ENCODE data around the gene HGS. TPM values are rescaled to one million over a fixed set of nuclear protein-coding genes. Genes with fewer than 3 reads are reported as not detected.

Gene HGS
- total and polyA plus RNA-seq, 2 of the 13 experiments (the other 11 are each of a cell fraction or from before 2014, with no cell fraction given) = 73.3 to 78.1 TPM

- TF ChIP-seq, protein P1, sequence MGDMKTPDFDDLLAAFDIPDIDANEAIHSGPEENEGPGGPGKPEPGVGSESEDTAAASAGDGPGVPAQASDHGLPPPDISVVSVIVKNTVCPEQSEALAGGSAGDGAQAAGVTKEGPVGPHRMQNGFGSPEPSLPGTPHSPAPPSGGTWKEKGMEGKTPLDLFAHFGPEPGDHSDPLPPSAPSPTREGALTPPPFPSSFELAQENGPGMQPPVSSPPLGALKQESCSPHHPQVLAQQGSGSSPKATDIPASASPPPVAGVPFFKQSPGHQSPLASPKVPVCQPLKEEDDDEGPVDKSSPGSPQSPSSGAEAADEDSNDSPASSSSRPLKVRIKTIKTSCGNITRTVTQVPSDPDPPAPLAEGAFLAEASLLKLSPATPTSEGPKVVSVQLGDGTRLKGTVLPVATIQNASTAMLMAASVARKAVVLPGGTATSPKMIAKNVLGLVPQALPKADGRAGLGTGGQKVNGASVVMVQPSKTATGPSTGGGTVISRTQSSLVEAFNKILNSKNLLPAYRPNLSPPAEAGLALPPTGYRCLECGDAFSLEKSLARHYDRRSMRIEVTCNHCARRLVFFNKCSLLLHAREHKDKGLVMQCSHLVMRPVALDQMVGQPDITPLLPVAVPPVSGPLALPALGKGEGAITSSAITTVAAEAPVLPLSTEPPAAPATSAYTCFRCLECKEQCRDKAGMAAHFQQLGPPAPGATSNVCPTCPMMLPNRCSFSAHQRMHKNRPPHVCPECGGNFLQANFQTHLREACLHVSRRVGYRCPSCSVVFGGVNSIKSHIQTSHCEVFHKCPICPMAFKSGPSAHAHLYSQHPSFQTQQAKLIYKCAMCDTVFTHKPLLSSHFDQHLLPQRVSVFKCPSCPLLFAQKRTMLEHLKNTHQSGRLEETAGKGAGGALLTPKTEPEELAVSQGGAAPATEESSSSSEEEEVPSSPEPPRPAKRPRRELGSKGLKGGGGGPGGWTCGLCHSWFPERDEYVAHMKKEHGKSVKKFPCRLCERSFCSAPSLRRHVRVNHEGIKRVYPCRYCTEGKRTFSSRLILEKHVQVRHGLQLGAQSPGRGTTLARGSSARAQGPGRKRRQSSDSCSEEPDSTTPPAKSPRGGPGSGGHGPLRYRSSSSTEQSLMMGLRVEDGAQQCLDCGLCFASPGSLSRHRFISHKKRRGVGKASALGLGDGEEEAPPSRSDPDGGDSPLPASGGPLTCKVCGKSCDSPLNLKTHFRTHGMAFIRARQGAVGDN (CRISPR knock-in tag; IDR thresholded peaks at IDR 0.05) = peak; percentile 57
- peak; percentile 26; the same call in 1 of the 2 replicates for TF ChIP-seq POGZ (CRISPR knock-in tag; IDR thresholded peaks at IDR 0.05)
- 0 out of 2 replicates have a peak, but pooled peaks have one; percentile 45 for TF ChIP-seq E2F2 (CRISPR knock-in tag; IDR thresholded peaks at IDR 0.05; ENCODE audit: borderline replicate concordance)
- TF ChIP-seq SMYD3 (CRISPR knock-in tag; IDR thresholded peaks at IDR 0.05) = no peak
- TF ChIP-seq CHD4 (IDR thresholded peaks at IDR 0.05; ENCODE audit: borderline replicate concordance, low read length) = no peak
- TF ChIP-seq, protein P2, sequence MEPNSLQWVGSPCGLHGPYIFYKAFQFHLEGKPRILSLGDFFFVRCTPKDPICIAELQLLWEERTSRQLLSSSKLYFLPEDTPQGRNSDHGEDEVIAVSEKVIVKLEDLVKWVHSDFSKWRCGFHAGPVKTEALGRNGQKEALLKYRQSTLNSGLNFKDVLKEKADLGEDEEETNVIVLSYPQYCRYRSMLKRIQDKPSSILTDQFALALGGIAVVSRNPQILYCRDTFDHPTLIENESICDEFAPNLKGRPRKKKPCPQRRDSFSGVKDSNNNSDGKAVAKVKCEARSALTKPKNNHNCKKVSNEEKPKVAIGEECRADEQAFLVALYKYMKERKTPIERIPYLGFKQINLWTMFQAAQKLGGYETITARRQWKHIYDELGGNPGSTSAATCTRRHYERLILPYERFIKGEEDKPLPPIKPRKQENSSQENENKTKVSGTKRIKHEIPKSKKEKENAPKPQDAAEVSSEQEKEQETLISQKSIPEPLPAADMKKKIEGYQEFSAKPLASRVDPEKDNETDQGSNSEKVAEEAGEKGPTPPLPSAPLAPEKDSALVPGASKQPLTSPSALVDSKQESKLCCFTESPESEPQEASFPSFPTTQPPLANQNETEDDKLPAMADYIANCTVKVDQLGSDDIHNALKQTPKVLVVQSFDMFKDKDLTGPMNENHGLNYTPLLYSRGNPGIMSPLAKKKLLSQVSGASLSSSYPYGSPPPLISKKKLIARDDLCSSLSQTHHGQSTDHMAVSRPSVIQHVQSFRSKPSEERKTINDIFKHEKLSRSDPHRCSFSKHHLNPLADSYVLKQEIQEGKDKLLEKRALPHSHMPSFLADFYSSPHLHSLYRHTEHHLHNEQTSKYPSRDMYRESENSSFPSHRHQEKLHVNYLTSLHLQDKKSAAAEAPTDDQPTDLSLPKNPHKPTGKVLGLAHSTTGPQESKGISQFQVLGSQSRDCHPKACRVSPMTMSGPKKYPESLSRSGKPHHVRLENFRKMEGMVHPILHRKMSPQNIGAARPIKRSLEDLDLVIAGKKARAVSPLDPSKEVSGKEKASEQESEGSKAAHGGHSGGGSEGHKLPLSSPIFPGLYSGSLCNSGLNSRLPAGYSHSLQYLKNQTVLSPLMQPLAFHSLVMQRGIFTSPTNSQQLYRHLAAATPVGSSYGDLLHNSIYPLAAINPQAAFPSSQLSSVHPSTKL (CRISPR knock-in tag; IDR thresholded peaks at IDR 0.05) = no peak
- no peak for TF ChIP-seq GTF3A (CRISPR knock-in tag; conservative IDR thresholded peaks at IDR 0.05)
- no peak for TF ChIP-seq RAD51 (IDR thresholded peaks at IDR 0.05; ENCODE audit: borderline replicate concordance)
- TF ChIP-seq TEAD3 (CRISPR knock-in tag; optimal IDR thresholded peaks at IDR 0.05; ENCODE audit: borderline replicate concordance) = peak; percentile 30
- TF ChIP-seq ZNF24 (IDR thresholded peaks at IDR 0.05) = no peak
- no peak for TF ChIP-seq PRDM4 (CRISPR knock-in tag; IDR thresholded peaks at IDR 0.05; ENCODE audit: borderline replicate concordance)
- TF ChIP-seq ZFX (CRISPR knock-in tag; IDR thresholded peaks at IDR 0.05; ENCODE audit: low read depth) = peak; percentile 33; the same call in 1 of the 2 replicates
- TF ChIP-seq, protein P3, sequence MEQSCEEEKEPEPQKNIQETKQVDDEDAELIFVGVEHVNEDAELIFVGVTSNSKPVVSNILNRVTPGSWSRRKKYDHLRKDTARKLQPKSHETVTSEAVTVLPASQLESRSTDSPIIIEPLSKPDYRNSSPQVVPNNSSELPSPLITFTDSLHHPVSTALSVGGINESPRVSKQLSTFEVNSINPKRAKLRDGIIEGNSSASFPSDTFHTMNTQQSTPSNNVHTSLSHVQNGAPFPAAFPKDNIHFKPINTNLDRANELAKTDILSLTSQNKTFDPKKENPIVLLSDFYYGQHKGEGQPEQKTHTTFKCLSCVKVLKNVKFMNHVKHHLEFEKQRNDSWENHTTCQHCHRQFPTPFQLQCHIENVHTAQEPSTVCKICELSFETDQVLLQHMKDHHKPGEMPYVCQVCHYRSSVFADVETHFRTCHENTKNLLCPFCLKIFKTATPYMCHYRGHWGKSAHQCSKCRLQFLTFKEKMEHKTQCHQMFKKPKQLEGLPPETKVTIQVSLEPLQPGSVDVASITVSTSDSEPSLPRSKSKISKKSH (CRISPR knock-in tag; IDR thresholded peaks at IDR 0.05; ENCODE audit: borderline replicate concordance) = peak; percentile 82; the same call in 1 of the 2 replicates
Observed at GRCh38 chr17:81722184-81723120, 38.6 kb downstream of the HGS start (continued).
